Trophoblast cell (in vitro differentiated cells and primary cell): ENCODE results near the gene OPN1SW.

Experiments
- DNase-seq, 2 donors: peaks; one replicate each; pipeline ENCODE4 v3.0.0-alpha.2; 2016
- H2AFZ ChIP-seq: 2 replicates; pipeline ENCODE4 v1.6.1; 2013; ENCODE audit warnings: low read length, moderate library complexity, mild to moderate bottlenecking; ENCODE audit not compliant: insufficient read depth, poor library complexity
- H2AK5ac ChIP-seq: 2 replicates; pipeline ENCODE4 v1.6.1; 2013; ENCODE audit warnings: mild to moderate bottlenecking, low read length
- H2BK120ac ChIP-seq: 2 replicates; pipeline ENCODE4 v1.6.1; 2013; ENCODE audit warnings: low read length, mild to moderate bottlenecking, moderate library complexity; ENCODE audit not compliant: insufficient read depth, poor library complexity
- H2BK12ac ChIP-seq: 2 replicates; pipeline ENCODE4 v1.6.1; 2013; ENCODE audit warnings: mild to moderate bottlenecking, low read length, moderate library complexity
- H2BK5ac ChIP-seq: 2 replicates; pipeline ENCODE4 v1.6.1; 2013; ENCODE audit warnings: low read length, low read depth, moderate library complexity, mild to moderate bottlenecking; ENCODE audit not compliant: poor library complexity
- H3K14ac ChIP-seq: 2 replicates; pipeline ENCODE4 v1.6.1; 2013; ENCODE audit warnings: mild to moderate bottlenecking, low read length
- H3K18ac ChIP-seq: 2 replicates; pipeline ENCODE4 v1.6.1; 2013; ENCODE audit warnings: mild to moderate bottlenecking, low read length
- H3K23ac ChIP-seq: 2 replicates; pipeline ENCODE4 v1.6.1; 2013; ENCODE audit warnings: low read length
- H3K27ac ChIP-seq: 2 replicates; pipeline ENCODE4 v1.5.1; 2013; ENCODE audit warnings: low read depth, mild to moderate bottlenecking, inconsistent platforms, low read length, moderate library complexity
- H3K27me3 ChIP-seq: 2 replicates; pipeline ENCODE4 v1.6.1; 2013; ENCODE audit warnings: inconsistent platforms, mild to moderate bottlenecking, low read length, moderate library complexity; ENCODE audit not compliant: insufficient read depth
- H3K36me3 ChIP-seq, 2 experiments: 1 replicate in 1 of 2; 2 replicates in 1 of 2; pipeline ENCODE4 v1.6.1; 2013; ENCODE audit warnings: low read length in 2 of 2, mild to moderate bottlenecking in 2 of 2, moderate library complexity in 1 of 2; ENCODE audit not compliant: insufficient read depth in 2 of 2, control insufficient read depth in 1 of 2
- H3K4ac ChIP-seq: 2 replicates; pipeline ENCODE4 v1.6.1; 2013; ENCODE audit warnings: low read depth, mild to moderate bottlenecking, low read length, moderate library complexity
- H3K4me1 ChIP-seq, 2 experiments: 1 replicate in 1 of 2; 2 replicates in 1 of 2; pipeline ENCODE4 v1.6.1; 2013; ENCODE audit warnings: low read length in 2 of 2, mild to moderate bottlenecking in 2 of 2, moderate library complexity in 1 of 2; ENCODE audit not compliant: insufficient read depth in 2 of 2, control insufficient read depth in 1 of 2
- H3K4me2 ChIP-seq: 2 replicates; pipeline ENCODE4 v1.6.1; 2013; ENCODE audit warnings: inconsistent platforms, mild to moderate bottlenecking, low read length, moderate library complexity
- H3K4me3 ChIP-seq: 2 replicates; pipeline ENCODE4 v1.5.1; 2013; ENCODE audit warnings: mild to moderate bottlenecking, low read depth, low read length, inconsistent platforms
- H3K79me1 ChIP-seq: one replicate; pipeline ENCODE4 v1.6.1; 2013; ENCODE audit warnings: low read length
- H3K79me2 ChIP-seq: 2 replicates; pipeline ENCODE4 v1.6.1; 2013; ENCODE audit warnings: low read length, mild to moderate bottlenecking; ENCODE audit not compliant: control insufficient read depth, insufficient read depth, poor library complexity
- H3K9ac ChIP-seq: 2 replicates; pipeline ENCODE4 v1.6.1; 2013; ENCODE audit warnings: mild to moderate bottlenecking, low read length
- H3K9me3 ChIP-seq: 2 replicates; pipeline ENCODE4 v1.6.1; 2013; ENCODE audit warnings: low read depth, mild to moderate bottlenecking, control low read depth, inconsistent platforms, low read length; ENCODE audit not compliant: insufficient read depth
- H4K12ac ChIP-seq: 2 replicates; pipeline ENCODE4 v1.6.1; 2013; ENCODE audit warnings: low read depth, mild to moderate bottlenecking, low read length, moderate library complexity
- H4K8ac ChIP-seq: 2 replicates; pipeline ENCODE4 v1.6.1; 2013; ENCODE audit warnings: low read depth, mild to moderate bottlenecking, low read length, moderate library complexity
- H4K91ac ChIP-seq: one replicate; pipeline ENCODE4 v1.6.1; 2013; ENCODE audit warnings: low read depth, mild to moderate bottlenecking, low read length, moderate library complexity
- WGBS: extraction: QIAGEN DNeasy Blood & Tissue Kit; methylation state at CpG from one replicate; pipeline ENCODE4 v1.1.7; 2013; ENCODE audit warnings: missing lambda C conversion rate; ENCODE audit not compliant: insufficient read length, insufficient coverage; ENCODE audit errors: extremely low coverage; 5-methylcytosine and 5-hydroxymethylcytosine counted together

OPN1SW gene

DNA sequence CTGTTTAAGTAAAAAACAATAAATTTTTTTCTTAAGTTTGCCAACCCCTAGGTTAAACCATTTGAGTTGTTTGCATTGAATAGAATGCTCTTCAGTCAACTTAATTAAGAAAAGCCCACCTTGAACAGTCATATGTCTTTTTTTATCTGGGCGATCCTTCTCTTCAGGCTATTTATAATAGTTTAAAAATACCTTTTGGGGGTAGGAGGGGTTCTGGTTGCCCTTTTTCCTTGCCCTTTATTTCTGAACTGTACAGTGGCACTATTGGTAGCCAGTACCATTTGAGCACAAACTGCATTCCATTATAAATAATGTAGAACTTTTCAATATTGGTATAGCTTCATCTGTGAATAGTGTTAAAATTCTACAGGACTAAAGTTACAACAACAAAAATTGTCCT, 23.3 kb downstream of the OPN1SW start:
- no peak overlapping the region for H3K9ac ChIP-seq
- no peak overlapping the region for H2BK120ac ChIP-seq
- H4K8ac ChIP-seq: no peak overlapping the region
- no peaks in the 10 kb centered on the region for H3K79me2 ChIP-seq
- no peaks in the 10 kb centered on the region for H3K27me3 ChIP-seq
- no peak overlapping the region for H3K23ac ChIP-seq
- no peaks in the 10 kb centered on the region for H3K9me3 ChIP-seq
- H3K36me3 ChIP-seq: peaks cover 21 to 39% of the 10 kb centered on the region in 2 experiments
- no peaks in the 10 kb centered on the region for H3K4me1 ChIP-seq
- WGBS: no CpG with 5 or more reads among the region's 1 CpG
- no peak overlapping the region for H2AK5ac ChIP-seq
- H3K14ac ChIP-seq: no peak overlapping the region
- no peak overlapping the region for H3K18ac ChIP-seq
- no peak overlapping the region for H3K4ac ChIP-seq
- no peak overlapping the region for H2BK5ac ChIP-seq
- no peak overlapping the region for H3K4me2 ChIP-seq
- H3K79me1 ChIP-seq: no peaks in the 10 kb centered on the region
- no peak overlapping the region for H4K12ac ChIP-seq
- no peak for DNase-seq
- H4K91ac ChIP-seq: no peak overlapping the region
- no peak overlapping the region for H3K4me3 ChIP-seq
- no peak overlapping the region for H2AFZ ChIP-seq
- no peak overlapping the region for H2BK12ac ChIP-seq
- H3K27ac ChIP-seq: no peak overlapping the region

DNA sequence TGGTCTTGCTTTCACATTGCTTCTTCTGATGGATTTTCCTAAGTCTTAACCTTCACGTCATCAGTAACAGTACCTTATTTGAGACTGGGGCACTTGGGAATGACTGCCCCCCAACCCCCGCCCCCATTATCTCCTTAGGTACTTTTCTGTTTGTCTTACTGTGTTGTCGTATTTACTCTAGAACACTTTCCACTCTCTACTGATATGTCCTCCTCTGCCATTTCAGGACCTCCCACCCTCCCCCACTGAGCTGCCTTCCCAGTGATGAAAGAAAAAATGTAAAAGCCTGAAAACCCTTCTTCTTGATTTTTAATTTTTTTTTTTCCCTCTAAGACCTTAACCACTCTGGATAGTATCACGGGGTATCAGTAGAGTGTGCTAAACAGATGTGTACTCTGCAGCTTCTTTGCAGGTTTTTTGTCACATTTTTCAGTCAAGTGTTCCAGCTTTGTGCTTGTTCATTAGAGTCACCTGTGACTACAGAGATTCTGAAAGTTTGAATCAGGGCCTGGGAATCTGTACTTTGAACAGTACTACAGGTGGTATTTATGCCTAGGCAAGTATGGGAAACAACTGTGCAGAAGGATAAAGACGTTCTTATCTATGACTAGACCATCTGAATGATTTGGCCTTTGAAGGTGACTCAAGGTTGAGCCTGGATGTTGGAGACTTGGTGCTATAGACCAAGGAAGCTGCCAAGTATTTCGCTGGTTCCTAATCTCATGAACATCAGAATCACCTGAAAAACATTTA, 28.1 kb downstream of the OPN1SW start:
- Histone ChIP-seq H3K23ac (no peak overlapping the region), H2AFZ (no peak overlapping the region), H3K4me2 (no peak overlapping the region), H3K18ac (no peak overlapping the region), H3K9me3 (no peaks in the 10 kb centered on the region), H3K4me3 (no peak overlapping the region), H2AK5ac (no peak overlapping the region), H4K8ac (no peak overlapping the region), H3K4ac (no peak overlapping the region), H2BK120ac (no peak overlapping the region), H3K79me1 (no peaks in the 10 kb centered on the region), H4K91ac (no peak overlapping the region), H3K27ac (no peak overlapping the region), H4K12ac (no peak overlapping the region), H2BK5ac (no peak overlapping the region), H3K79me2 (peaks cover 13% of the 10 kb centered on the region), H3K9ac (no peak overlapping the region), H3K14ac (no peak overlapping the region), H3K27me3 (no peaks in the 10 kb centered on the region), H3K36me3 (peaks cover 20 to 22% of the 10 kb centered on the region in 2 experiments), H2BK12ac (no peak overlapping the region), H3K4me1 (peaks cover 0 to 2% of the 10 kb centered on the region in 2 experiments)
- DNase-seq: peak in 1 of 2 donors; percentile 25
- no CpG with 5 or more reads among the region's 6 CpGs for WGBS

DNA sequence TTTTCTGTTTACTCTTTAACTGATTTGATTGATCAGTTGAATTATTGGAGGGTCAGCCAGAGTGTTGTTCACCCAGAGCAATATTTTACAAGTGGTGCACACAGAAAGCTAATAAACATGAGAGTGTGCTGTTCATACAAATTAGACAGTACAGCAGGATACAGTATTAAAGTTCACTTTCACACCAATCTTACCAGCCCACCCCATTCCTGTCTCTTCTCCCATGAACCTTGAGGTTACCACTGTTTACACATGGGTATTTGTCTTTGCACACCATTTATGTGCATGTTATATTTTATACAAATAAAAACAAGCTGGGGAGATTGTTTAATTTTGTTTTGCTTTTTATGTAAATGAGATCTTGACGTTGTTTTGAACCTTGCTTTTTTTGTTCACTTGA, 29.9 kb downstream of the OPN1SW start:
- peaks cover 2% of the 10 kb centered on the region in 2 experiments for H3K4me1 ChIP-seq
- H3K14ac ChIP-seq: no peak overlapping the region
- H4K8ac ChIP-seq: no peak overlapping the region
- H3K27ac ChIP-seq: no peak overlapping the region
- no peaks in the 10 kb centered on the region for H3K79me1 ChIP-seq
- H4K12ac ChIP-seq: no peak overlapping the region
- no peak for DNase-seq
- peak overlapping the region; percentile 69 for H3K4ac ChIP-seq
- no peak overlapping the region for H3K4me2 ChIP-seq
- no peak overlapping the region for H2AFZ ChIP-seq
- H3K27me3 ChIP-seq: no peaks in the 10 kb centered on the region
- H3K23ac ChIP-seq: no peak overlapping the region
- no peak overlapping the region for H3K18ac ChIP-seq
- H2BK12ac ChIP-seq: no peak overlapping the region
- no peak overlapping the region for H3K9ac ChIP-seq
- no CpG with 5 or more reads among the region's 1 CpG for WGBS
- H2BK5ac ChIP-seq: no peak overlapping the region
- H2BK120ac ChIP-seq: no peak overlapping the region
- H3K79me2 ChIP-seq: peaks cover 16% of the 10 kb centered on the region
- no peak overlapping the region for H2AK5ac ChIP-seq
- peaks cover 15 to 17% of the 10 kb centered on the region in 2 experiments for H3K36me3 ChIP-seq
- H4K91ac ChIP-seq: no peak overlapping the region
- H3K4me3 ChIP-seq: no peak overlapping the region
- H3K9me3 ChIP-seq: no peaks in the 10 kb centered on the region

DNA sequence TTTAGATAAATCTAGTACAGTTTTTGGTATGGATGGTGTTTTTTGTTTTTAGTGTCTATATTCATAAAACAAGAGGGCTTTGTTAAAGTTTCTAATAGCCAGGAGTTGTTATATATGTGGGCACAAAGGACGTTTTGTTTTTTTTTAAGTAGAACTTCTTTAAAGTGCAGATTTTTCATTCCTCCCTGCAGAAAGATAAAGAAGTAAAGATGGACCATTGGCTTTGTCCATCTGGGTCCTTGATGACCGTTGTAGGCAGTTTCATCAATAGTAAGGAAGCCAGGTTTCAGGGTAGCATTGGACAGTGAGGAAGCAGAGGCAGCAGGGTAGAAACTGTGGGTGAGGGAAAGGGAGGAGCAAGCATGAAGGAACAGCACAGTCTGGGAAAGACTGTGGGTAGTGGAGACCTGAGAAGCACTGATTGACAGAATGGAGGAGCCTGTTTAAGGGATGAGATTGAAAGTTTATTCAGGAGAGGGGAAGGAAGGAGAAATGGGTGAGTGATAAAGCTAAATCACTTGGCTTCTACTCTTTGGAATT, 31.2 kb downstream of the OPN1SW start:
- peaks cover 22% of the 10 kb centered on the region for H3K79me2 ChIP-seq
- H3K9ac ChIP-seq: no peak overlapping the region
- peak overlapping the region; percentile 92 for H3K4ac ChIP-seq
- H3K4me2 ChIP-seq: no peak overlapping the region
- no peak overlapping the region for H3K4me3 ChIP-seq
- H2AK5ac ChIP-seq: no peak overlapping the region
- no peak for DNase-seq
- H3K27me3 ChIP-seq: no peaks in the 10 kb centered on the region
- H3K18ac ChIP-seq: no peak overlapping the region
- no peak overlapping the region for H4K91ac ChIP-seq
- no peak overlapping the region for H2AFZ ChIP-seq
- no peak overlapping the region for H3K14ac ChIP-seq
- H3K4me1 ChIP-seq: peaks cover 2% of the 10 kb centered on the region in 2 experiments
- peaks cover 3% of the 10 kb centered on the region for H3K79me1 ChIP-seq
- H2BK120ac ChIP-seq: no peak overlapping the region
- peak overlapping the region; percentile 1 for H3K23ac ChIP-seq
- no peak overlapping the region for H3K27ac ChIP-seq
- H4K8ac ChIP-seq: no peak overlapping the region
- H4K12ac ChIP-seq: no peak overlapping the region
- H3K9me3 ChIP-seq: no peaks in the 10 kb centered on the region
- peaks cover 13% of the 10 kb centered on the region in 2 experiments for H3K36me3 ChIP-seq
- H2BK5ac ChIP-seq: no peak overlapping the region
- WGBS: no CpG with 5 or more reads among the region's 2 CpGs
- no peak overlapping the region for H2BK12ac ChIP-seq
